GM19324 (cell line): ENCODE measurements around the gene ACTRT2.

Experiments used
- ATAC-seq: cut with Tn5 transposase; IDR thresholded peaks from one replicate; pipeline ENCODE4 v1.9.1; 2021; ENCODE audit warnings: mild to moderate bottlenecking, moderate library complexity; ENCODE audit not compliant: unreplicated experiment, low FRiP score

Gene ACTRT2

DNA sequence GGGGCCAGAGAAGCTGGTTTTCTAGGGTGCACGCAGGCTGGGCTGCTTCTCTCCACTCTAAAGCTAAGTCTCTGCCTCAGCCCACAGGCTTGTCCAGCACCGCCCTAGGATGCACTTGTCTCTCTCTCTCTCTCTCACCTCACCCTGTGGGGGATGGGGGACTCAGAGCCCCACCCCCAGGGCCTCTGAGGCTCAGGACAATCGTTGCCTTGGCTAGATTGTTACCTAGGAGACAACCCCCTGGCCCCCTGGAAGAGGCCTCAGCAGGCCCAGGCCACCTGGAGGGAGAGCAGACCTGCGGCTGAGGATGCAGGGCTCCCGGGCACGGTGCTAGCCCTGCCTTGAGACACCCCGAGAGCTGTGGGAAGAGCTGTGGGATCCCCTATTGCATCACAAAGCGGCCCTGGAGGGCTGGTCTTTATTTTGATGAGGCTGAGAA is at the start of gene ACTRT2:
ACTRT2 (plus strand) TSS at position 235 of the 439 bp plus-strand sequence. CDS start 220 bp downstream, outside the sequence.
- no peak for ATAC-seq

DNA sequence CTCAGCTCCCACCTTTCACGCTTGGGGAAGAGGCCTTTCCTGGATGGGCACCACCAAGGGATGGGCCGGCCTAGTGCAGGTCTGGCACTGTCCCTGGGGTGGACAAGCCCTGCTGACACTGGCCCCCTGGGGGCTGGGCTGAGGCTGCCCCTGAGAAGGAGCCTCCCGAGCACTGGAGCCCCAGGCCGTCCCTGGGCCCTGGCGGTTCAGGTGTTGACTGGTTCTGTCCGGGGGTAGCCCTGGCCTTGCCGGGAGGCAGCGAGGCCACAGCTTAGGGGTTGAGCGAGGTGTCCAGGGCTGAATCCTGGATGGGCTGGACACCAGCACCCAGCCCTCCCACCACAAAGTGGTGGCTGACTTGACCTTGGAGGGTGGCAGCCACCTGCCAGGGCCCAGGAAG is 49.7 kb upstream of the ACTRT2 start:
- ATAC-seq, result no peak

DNA sequence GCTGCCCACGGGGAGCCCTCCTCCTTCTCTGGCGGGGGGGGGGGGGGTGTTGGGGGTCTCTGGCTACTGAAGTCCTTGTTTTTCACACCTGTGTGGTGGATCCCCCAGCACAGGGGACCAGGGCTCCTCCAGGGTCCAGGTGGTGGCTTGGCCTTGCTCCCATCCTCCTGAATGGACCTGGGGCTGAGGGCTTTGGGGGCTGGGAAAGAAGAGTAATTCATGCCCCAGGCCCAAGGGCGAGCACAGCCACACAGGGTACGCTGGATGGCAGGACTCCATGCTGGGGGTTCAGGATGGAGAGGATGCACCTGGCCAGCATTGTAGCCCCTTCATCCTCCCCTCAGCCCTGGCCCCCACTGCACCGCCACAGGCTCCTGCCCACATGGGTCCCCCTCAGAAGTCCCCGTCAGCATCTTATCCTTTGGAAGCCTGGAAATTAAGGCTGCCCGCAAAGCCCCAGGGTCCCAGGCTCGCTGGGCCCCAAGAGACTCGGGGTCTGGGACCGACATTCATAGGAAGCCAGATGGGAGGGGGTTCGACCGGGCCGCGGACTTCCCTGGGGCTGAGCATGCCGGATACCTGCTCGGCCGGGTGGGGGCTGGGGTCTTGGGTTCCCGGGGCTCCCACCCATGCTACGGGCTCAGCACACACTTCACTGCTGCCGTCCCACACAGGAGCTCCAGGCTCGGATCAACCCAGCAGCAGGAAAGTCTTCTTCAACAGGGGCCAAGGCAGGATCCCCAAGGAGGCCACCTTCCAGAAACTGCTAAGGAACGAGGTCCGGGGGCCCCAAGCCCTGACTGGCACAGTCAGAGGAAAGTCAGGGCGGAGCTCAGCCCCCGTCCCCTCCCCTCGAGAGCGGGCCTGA is 49.0 kb upstream of the ACTRT2 start:
- ATAC-seq, result no peak

DNA sequence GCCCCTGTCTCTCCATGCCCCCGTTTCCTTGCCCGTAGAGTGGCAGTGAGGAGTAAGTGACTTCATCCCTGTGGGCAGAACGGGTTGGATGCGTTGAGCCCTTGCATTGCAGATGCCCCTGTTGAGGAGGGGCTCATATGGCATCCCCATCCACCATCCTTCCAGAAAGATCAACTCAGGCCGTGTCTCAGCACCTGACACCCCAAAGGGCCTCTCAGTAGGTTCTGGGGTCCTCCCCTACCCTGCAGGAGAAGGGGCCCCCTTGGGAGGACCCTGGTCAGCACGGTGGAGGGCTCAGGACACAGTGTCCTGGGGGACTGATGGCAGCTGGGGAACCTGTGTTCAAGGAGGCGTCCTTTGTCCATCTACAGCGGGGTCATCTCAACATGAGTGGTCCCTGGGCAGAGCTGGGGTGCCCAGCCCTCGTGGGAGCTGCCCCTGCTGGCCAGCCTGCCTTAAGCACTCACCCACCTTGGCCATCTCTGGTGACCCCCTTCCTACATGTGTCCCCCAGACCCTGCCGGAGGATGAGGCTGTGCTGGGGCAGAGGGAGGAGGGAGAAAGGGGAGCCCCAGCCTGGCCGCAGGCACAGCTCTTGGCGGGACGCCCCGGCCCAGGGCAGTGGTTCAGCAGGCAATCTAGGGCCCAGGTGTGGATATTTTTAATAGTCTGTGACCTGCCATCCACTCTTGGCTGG is 48.2 kb upstream of the ACTRT2 start:
- ATAC-seq, result no peak

DNA sequence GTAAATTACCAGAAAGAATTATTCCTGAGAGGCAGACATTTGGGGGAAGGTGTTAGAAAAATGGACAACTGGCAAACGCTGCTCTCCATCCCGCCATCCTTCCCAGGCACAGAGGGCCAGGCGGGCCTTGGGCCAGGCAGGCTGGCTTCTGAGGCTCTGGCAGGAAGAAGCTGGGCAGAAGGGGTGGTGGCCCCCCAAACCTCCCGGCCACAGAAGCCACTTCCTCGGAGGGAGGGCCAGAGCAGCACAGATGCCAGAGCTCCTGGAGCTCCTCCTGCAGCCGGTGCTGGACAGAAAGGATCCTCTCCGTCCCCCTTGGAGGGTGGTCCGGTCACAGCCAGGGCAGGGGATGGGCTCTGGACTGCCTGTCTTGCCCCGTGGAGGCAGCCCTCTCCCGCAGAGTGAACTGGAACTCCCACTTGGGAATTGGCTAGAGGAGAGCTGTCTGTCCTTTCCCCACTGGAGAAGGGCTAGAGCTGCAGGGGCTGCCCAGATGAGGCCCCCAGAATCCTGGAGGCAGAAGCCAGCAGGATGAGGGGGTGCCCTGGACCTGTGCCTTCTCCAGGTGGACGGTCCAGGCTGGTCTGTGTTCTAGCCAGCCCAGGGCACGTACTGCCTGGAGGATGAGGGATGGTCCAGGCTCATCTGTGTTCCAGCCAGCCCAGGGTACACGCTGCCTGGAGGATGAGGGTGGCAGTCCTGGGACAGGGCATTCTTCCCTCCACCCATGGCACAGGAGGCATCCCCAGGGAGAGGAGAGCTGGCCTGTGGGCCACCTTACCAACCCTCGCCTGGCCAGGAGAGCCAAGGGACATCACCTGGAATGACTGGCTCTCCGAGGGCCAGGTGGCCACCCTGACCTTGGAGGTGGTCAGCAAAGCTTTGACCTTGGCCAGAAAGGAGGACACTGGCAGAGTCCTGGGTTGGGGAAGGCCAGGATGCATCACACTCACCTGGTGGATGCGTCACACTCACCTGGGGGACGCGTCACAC is 47.4 kb upstream of the ACTRT2 start:
- ATAC-seq, result no peak

DNA sequence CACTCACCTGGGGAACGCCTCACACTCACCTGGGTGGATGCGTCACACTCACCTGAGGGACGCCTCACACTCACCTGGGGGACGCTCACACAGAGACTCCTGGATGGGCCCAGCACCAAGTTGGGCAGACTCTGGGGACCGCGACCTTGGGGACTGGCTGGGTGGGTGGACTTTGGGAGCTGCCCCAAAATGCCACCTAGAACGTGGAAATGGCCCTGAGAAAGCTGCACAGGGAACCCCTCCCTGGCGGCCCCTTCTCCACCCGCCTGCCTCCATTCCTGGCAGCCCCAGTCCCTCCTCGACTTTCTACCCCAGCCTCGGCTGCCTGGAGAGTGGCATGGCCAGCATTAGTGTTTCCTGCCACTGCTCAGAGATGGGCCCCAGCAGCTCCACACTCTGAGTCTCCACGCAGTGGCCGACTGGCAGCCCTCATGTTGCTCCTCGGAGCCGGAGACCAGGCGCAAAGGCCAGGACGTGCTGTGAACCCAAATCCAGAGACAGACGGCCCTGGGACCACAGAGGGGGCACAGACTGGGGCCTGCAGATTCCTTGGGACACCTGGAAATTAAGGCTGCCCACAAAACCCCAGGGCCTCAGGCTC is 46.5 kb upstream of the ACTRT2 start:
- ATAC-seq, result no peak

DNA sequence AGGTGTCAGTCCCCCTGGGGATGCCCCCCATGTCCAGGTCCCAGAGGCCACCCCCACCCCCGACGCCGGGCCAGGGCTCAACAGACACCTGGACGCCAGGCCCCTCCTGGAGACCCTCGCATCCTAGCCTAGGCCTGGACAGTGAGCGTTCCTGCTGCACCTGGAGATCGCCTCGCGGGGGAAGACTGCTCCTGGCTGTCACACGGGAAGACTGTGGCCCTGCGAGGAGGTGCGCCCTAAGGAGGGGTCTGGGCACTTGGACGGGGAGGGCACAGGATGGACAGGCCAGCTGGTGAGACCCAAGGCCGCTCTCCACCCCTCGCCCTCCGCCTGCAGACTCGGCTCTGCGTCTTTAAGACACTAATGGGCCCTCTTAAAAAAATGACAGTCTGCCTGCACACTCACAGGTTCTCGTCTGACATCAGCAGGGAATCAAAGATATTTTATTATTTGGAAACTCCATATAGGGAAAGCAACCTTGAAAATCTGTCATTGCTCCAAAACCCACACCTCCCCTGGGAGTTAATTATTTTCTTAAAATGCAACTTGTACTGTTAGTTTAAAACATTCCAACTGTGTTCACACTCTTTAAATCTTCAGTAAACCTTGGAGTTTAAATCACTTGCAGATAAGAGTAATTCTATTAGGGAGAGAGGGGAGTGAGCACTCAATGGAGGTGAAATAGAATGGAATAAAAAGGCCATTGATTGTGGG is 45.6 kb upstream of the ACTRT2 start:
- no peak for ATAC-seq

DNA sequence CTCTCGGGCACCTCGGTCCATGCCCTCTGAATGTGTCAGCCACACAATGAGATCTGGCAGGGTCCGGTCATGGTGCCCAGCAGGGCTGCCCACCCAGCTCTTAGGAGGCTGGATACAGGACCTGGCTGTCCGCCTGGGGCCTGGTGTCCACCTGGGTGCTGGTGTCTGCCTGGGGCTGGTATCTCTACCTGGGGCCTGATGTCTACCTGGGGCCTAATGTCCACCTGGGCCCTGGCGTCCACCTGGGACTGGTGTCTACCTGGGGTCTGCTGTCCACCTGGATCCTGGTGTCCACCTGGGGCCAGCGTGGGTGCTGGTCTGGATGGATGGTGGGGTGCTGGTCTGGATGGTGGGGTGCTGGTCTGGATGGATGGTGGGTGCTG is 45.1 kb upstream of the ACTRT2 start:
- no peak for ATAC-seq

DNA sequence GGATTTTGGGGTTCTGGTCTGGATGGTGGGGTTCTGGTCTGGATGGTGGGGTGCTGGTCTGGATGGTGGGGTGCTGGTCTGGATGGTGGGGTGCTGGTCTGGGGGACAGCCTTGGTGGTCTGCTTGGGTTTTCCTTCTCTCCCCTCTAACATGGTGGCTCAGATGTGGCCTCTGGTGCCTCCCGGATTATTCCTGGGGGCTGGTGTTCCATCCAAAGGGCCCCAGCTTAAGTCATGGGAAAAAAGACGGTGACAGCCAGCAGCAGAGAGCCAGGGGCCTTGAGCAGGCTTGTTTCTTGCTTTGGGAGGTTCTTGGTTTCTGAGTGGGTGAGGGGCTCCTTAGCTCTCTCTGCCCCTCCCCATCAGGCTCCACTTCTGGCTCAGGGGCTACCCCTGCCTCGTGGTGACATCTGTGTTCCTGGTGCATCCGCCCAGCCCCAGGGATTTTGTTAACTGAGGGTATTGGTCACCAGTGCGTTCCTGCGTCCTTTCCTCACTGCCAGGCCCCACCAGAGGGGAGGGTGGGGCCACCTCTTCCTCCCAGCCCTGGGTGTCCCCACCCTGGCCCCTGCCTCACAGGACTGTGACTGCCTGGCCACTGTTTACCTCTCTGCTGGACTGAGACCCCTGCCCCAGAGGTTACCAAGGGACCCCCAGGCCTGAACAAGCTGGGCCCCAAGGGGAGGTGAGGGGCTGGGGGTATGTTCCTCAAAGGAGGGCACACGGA is 43.2 kb upstream of the ACTRT2 start:
- ATAC-seq, result no peak

DNA sequence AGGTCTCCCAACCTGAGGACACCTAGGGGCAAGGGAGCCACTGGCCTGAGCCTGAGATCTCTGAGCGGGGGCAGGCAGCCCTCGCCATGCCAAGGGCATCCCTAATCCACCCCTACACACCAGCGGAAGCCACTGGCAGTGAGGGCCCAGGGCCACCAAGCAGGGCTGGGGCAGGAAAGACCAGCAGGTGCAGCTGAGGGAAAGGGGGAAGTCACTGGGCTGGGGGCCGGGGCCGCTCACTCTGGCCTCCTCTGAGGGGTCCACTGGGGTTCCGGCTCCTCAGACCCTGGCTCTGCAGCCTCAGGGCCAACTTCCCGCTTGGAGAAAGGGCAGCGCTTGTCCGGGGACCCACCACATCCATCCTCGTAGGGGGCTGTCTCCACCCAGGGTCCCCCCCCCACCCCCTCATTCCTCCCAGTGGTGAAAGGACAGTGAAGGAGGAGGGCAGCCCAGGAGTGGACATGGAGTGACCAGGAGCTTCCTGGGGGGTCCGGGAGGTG is 42.5 kb upstream of the ACTRT2 start:
- no peak for ATAC-seq

DNA sequence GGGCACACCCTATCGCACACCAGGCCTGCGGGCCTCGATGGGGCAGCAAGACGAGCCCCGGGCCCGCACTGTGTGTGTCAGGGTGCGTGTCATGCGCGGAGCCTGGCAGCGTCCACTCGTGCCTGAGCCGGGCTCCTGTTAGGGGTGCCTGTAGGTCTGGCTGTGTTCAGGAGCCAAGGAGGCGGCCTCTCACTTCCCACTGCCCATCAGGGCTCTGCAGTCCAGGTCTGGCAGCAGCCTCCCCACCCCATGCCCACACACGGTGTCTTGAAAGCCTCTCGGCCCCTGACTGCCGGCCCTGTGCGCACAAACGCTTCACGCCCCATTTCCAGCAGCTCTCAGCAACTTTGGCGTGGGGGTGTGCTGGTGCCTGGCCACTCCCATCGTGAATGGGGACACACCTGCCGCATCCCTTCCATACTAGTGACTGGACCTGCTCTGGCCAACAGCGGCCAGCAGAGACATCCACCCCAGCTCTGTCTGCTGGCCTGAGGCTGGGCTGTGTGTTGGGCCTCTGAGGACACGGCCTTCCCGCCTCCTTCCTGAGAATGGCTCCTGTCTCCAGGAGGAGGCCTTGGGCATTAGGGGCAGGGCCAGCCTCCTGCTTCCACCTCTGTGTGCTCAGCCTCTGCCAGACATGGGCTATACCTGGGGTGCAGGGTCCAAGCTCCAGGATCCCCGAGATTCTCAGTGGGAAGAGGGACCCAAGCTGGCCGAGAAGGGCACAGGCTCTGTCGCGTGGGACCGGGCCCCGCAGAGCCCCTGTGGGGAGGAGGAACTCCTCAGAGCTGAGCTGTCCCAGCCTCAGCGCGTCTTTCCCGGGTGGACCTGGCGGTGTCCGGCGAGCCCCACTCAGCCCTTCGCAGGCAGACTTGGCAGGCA is 41.8 kb upstream of the ACTRT2 start:
- ATAC-seq, result no peak

DNA sequence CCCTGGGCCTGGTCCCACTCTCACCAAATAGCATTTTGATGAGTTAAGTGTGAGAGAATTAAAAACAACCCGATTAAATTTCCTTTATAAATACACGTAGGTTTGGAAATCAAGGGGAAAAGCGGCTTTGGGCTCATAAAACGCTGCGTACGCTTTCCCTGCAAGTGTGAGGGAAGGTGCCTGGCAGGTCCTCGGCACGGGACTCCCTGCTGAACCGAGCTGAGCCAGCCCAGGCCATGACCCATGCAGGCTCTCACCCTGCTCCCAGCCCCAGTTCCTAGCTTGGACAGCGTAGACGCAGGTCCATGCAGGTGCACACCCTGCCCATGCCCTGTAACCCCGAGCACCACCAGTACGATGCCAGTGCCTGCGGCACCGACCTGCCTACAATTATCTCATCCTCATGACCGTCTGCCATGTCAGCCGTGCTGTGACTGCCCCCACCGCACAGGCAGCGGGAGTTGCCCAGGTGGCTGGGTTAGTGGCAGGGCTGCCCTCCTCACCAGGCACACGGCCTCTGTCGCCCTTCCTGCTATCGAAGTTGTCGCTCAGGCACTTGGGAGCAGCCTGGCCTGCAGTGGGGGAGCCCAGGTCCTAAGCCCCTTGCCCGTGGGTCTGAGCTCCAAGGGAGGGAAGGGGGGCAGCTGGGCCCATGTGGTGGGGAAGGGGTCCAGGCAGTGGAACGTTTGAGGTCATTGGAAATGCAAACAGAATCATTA is 41.0 kb upstream of the ACTRT2 start:
- no peak for ATAC-seq

DNA sequence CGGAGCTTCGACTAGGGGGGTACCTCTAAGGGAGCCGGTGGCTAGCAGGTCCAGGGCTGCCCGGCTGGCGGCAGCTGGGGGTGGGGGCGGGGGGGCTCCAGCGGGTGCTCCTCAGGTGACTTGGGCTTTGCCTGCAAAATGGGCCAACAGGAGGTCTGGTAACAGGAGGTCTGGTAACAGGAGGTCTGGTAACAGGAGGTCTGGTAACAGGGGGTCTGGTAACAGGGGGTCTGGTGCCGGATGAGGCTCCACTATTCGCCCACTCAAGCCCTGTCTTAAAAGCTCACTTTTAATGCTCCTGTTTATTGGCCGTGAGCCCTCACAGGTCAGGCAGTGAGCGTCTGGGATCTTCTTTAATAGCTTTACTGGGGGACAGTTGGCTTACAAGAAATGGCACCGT is 40.4 kb upstream of the ACTRT2 start:
- ATAC-seq, result no peak

DNA sequence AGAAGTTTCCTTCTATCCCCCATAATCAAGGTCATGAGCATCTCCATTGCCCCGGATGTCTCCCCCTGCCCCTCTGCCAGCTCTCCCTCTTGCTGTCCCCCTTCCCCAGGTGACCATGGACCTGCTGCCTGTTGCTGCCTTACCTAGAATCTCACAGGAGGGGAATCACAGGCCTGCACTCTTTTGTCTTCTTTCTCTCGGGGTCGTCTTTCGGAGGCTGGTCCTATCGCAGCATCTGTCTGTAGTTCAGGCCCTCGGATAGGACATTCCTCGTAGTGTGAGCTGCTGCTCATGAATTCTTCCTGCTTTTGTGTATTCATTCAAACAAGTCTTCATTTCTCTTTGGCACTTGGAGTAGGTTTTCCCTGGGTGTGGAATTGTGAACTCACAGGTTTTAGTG is 39.9 kb upstream of the ACTRT2 start:
- no peak for ATAC-seq

DNA sequence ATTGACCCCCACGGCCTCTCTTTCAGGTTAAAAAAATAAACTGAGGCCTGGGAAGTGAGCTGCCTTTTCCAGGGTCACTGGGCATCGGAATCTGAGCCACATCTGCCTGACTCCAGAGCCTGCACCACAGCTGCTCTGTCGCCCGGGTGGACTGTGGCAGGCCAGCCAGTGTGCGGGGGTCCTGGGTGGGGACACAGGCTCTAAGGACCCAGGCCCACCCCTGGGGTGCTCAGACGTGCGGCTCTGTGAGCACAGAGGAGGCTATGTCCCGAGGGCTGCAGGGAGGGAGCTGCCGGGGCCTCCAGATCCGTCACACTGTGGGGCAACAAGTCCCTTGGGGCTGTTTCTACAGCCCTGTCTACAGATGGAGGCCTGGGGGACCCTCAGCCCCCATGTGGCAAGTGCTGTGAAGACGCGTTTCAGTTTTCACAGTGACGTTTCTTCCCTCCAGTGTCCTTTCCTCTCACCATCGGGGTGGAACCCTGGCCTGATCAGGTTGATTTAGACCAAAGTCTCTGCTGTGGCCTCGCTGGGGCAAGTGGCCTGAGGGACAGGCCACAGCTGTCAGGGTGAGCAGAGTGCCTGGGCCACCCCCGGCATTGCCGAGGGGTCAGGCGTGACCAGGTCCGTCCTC is 39.2 kb upstream of the ACTRT2 start:
- no peak for ATAC-seq

DNA sequence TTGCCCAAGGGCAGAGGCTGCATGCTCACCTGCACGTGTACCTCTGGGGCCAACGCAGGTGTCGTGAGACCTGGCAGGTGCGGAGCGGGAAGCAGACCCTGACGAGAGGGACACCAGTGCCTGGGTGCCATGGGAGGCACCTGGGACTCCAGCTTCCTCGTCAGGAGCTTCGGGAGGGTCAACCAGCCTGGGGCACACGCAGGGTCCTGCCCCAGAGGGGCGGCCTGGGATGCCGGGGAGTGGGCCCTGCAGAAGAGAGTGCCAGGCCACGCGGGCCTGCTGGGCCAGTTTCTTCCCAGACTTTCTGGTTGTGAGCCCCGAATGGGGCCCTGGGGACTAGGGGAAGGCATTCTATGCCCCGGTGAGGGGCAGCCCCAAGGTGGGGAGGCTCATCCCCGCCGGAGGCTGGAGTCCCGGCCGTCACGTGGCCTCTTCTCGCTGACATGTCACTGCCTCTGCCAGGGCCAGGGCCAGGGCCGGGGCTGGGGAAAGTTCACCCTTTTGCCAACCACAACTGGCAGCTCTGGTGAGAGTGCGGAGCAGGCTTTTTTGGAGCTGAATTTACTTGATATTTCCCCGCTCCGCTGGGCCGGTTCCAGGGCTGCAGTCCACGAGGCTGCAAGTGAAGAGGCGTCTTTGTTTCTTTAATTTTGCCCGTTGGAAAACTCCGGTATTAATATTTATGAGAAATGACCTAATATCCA is 38.5 kb upstream of the ACTRT2 start:
- no peak for ATAC-seq
